GM12878 (cell line): Measurements from ENCODE around the gene CLDN6. TPM values are rescaled to one million over a fixed set of nuclear protein-coding genes. Genes with fewer than 3 reads are reported as not detected.

ENCODE experiments used
- BRCA1 ChIP-seq: IDR thresholded peaks from 2 replicates; pipeline ENCODE4 v1.6.1; 2011; ENCODE audit warnings: low read depth, low read length, improper control_type of control experiment
- CBX3 ChIP-seq: fragments of 200-600 bp; sonication (generic); IDR thresholded peaks from 2 replicates; pipeline ENCODE4 v1.6.1; 2016; ENCODE audit warnings: low read depth, borderline replicate concordance
- CEBPZ ChIP-seq: fragments of 150-350 bp; IDR thresholded peaks from 2 replicates; pipeline ENCODE4 v1.6.1; 2016; ENCODE audit warnings: low read depth, low read length
- CHD2 ChIP-seq: IDR thresholded peaks from 2 replicates; pipeline ENCODE4 v1.6.1; 2011; ENCODE audit warnings: low read depth, low read length, improper control_type of control experiment, borderline replicate concordance
- CREM ChIP-seq: IDR thresholded peaks from 2 replicates; pipeline ENCODE4 v1.6.1; 2014; ENCODE audit warnings: antibody characterized with exemption, low read depth
- EZH2 ChIP-seq: IDR thresholded peaks from 2 replicates; pipeline ENCODE4 v1.6.1; 2012; ENCODE audit warnings: low read depth, mild to moderate bottlenecking, control low read depth, inconsistent platforms, low read length, borderline replicate concordance; ENCODE audit not compliant: control insufficient read depth
- HDAC6 ChIP-seq: fragments of 200-600 bp; sonication (generic); IDR thresholded peaks from one replicate; pipeline ENCODE4 v1.8.0; 2017; ENCODE audit warnings: antibody characterized with exemption; ENCODE audit not compliant: unreplicated experiment
- HSF1 ChIP-seq: fragments of 150-350 bp; IDR thresholded peaks from 2 replicates; pipeline ENCODE4 v1.6.1; 2014; ENCODE audit warnings: mild to moderate bottlenecking, low read depth, low read length
- IKZF2 ChIP-seq, 2 experiments: fragments of 450-650 bp; IDR thresholded peaks; 2 replicates each; pipeline ENCODE4 v1.6.1; 2017; ENCODE audit warnings: mild to moderate bottlenecking in 2 of 2, moderate library complexity in 2 of 2
- JUNB ChIP-seq: IDR thresholded peaks from 2 replicates; pipeline ENCODE4 v1.6.1; 2016; ENCODE audit warnings: antibody characterized with exemption, mild to moderate bottlenecking
- MLLT1 ChIP-seq: fragments of 450-650 bp; IDR thresholded peaks from 2 replicates; pipeline ENCODE4 v1.6.1; 2016; ENCODE audit warnings: mild to moderate bottlenecking
- RB1 ChIP-seq: fragments of 450-650 bp; formaldehyde crosslinking; IDR thresholded peaks from 2 replicates; pipeline ENCODE4 v1.6.1; 2017; ENCODE audit warnings: mild to moderate bottlenecking, borderline replicate concordance
- RELA ChIP-seq: fragments of 450-650 bp; IDR thresholded peaks from 2 replicates; pipeline ENCODE4 v1.8.0; 2014; ENCODE audit warnings: borderline replicate concordance; ENCODE audit not compliant: partially characterized antibody
- ZNF592 ChIP-seq: fragments of 450-650 bp; IDR thresholded peaks from 2 replicates; pipeline ENCODE4 v1.6.1; 2017; ENCODE audit warnings: mild to moderate bottlenecking, moderate library complexity
- polyA plus RNA-seq, 11 experiments: library from polyadenylated mRNA; depleted of rRNA in 4 of 11; unstranded in 6 of 11; stranded (reverse) in 5 of 11; fragments of >200 nt; fragmentation: Nextera tagmentation in 4 of 11; fragmentation: Illumina TruSeq in 1 of 11; extraction: Ambion mirVana in 4 of 11; extraction: Trizol in 1 of 11; gene quantifications; 1 replicate in 1 of 11; 2 replicates in 10 of 11; pipeline versions ENCODE4 v1.2.1 to v1.2.3, GENCODE V29; 2011 to 2016; ENCODE audit warnings: inconsistent platforms in 2 of 11, missing spikeins in 2 of 11, low read depth in 1 of 11
- total RNA-seq, 4 experiments: library from RNA; depleted of rRNA in 3 of 4; stranded (reverse); fragments of >200 nt in 3 of 4; fragmentation: Illumina TruSeq in 1 of 4; extraction: Trizol in 1 of 4; gene quantifications; 2 replicates each; pipeline versions ENCODE4 v1.2.1 to v1.2.3, GENCODE V29; 2013 to 2021
- TF ChIP-seq, protein P1 (sequence below): fragments of 450-650 bp; IDR thresholded peaks from 2 replicates; pipeline ENCODE4 v1.6.1; 2018; ENCODE audit warnings: mild to moderate bottlenecking, low read depth, moderate library complexity; ENCODE audit not compliant: partially characterized antibody

The CLDN6 gene
- total and polyA plus RNA-seq, 10 of the 15 experiments (the other 5 are each of a cell fraction or from before 2014, with no cell fraction given), result 0.15 to 0.26 (median 0.23) TPM; not detected in 7

- TF ChIP-seq CEBPZ (no peak), HSF1 (no peak), IKZF2 (IDR thresholded peaks at IDR 0.05) (no peak), BRCA1 (no peak), MLLT1 (no peak), RB1 (no peak), CBX3 (no peak), EZH2 (no peak), RELA (no peak), CREM (no peak), CHD2 (no peak), JUNB (no peak), HDAC6 (no peak), ZNF592 (no peak)
- TF ChIP-seq, protein P1, sequence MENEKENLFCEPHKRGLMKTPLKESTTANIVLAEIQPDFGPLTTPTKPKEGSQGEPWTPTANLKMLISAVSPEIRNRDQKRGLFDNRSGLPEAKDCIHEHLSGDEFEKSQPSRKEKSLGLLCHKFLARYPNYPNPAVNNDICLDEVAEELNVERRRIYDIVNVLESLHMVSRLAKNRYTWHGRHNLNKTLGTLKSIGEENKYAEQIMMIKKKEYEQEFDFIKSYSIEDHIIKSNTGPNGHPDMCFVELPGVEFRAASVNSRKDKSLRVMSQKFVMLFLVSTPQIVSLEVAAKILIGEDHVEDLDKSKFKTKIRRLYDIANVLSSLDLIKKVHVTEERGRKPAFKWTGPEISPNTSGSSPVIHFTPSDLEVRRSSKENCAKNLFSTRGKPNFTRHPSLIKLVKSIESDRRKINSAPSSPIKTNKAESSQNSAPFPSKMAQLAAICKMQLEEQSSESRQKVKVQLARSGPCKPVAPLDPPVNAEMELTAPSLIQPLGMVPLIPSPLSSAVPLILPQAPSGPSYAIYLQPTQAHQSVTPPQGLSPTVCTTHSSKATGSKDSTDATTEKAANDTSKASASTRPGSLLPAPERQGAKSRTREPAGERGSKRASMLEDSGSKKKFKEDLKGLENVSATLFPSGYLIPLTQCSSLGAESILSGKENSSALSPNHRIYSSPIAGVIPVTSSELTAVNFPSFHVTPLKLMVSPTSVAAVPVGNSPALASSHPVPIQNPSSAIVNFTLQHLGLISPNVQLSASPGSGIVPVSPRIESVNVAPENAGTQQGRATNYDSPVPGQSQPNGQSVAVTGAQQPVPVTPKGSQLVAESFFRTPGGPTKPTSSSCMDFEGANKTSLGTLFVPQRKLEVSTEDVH, result no peak
These were observed 10.2 kb upstream of the CLDN6 start (continued) for GRCh38 chr16:3027983-3028715.
